ENCODE data around the gene TRPM4. TPM values are rescaled to one million over a fixed set of nuclear protein-coding genes. Genes with fewer than 3 reads are reported as not detected.
A peak's percentile ranks its signal among the peaks of the same experiment; 100 is the strongest.

Gene TRPM4
- total RNA-seq, 2 donors from 2014 or later: 20.6 to 22.8 TPM

DNA sequence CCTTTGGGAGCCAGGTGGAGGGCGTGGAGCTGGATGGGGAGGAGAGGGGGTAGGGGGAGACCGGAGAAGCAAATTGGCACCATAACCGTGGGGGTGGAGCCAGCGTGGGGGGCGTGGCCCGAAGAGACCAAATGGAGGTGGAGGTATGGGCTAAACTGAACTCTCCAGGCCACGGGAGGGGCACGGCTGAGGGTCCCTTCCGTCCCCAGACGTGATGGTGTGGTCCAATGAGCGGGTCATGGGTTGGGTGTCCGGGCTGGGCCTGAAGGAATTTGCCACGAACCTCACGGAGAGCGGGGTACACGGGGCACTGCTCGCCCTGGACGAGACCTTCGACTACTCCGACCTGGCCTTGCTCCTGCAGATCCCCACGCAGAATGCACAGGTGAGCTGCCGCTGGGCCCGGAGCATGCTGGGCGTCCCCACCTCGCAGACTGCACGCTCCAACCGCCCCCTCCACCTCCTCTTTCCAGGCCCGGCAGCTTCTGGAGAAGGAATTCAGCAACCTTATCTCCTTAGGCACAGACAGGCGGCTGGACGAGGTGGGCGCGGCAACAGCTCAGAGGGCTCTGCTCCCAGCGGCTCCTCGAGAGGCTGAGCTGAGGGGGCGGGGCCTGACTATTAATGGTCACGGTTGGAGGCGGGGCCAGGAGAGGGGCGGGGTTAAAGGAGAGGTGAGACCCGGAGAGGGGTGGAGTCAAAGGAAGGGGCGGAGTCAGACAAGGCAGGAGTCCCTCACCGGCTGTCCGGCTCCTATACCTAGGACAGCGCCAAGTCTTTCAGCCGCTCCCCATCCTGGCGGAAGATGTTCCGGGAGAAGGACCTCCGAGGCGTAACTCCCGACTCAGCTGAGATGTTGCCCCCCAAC, 8.6 kb upstream of the TRPM4 start:
- peak overlapping the region; percentile 96 for H3K27ac ChIP-seq
- peaks cover 0 to 51% of the 10 kb centered on the region in 2 donors for H3K4me1 ChIP-seq
- H3K4me3 ChIP-seq: peak overlapping the region; percentile 72 to 76
- H3K9me3 ChIP-seq: no peaks in the 10 kb centered on the region
- no peaks in the 10 kb centered on the region for H3K36me3 ChIP-seq
- DNase-seq (ENCODE audit: low spot score): peak; percentile 98
- H3K27me3 ChIP-seq: no peaks in the 10 kb centered on the region
- TF ChIP-seq, protein P1, sequence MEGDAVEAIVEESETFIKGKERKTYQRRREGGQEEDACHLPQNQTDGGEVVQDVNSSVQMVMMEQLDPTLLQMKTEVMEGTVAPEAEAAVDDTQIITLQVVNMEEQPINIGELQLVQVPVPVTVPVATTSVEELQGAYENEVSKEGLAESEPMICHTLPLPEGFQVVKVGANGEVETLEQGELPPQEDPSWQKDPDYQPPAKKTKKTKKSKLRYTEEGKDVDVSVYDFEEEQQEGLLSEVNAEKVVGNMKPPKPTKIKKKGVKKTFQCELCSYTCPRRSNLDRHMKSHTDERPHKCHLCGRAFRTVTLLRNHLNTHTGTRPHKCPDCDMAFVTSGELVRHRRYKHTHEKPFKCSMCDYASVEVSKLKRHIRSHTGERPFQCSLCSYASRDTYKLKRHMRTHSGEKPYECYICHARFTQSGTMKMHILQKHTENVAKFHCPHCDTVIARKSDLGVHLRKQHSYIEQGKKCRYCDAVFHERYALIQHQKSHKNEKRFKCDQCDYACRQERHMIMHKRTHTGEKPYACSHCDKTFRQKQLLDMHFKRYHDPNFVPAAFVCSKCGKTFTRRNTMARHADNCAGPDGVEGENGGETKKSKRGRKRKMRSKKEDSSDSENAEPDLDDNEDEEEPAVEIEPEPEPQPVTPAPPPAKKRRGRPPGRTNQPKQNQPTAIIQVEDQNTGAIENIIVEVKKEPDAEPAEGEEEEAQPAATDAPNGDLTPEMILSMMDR (IDR thresholded peaks at IDR 0.05): no peak

GRCh38 chr19:49149652-49150105, 7.9 kb upstream of the TRPM4 start:
- Histone ChIP-seq H3K9me3 (no peaks in the 10 kb centered on the region), H3K27me3 (no peaks in the 10 kb centered on the region), H3K36me3 (no peaks in the 10 kb centered on the region), H3K4me1 (peaks cover 0 to 51% of the 10 kb centered on the region in 2 donors), H3K4me3 (peak overlapping the region; percentile 72 to 76), H3K27ac (peak overlapping the region; percentile 96)
- DNase-seq (ENCODE audit: low spot score): peak; percentile 84
- TF ChIP-seq, protein P1 (IDR thresholded peaks at IDR 0.05): no peak

GRCh38 chr19:49150106-49150943, 7.3 kb upstream of the TRPM4 start:
- Histone ChIP-seq H3K27me3 (no peaks in the 10 kb centered on the region), H3K27ac (peak overlapping the region; percentile 96), H3K9me3 (no peaks in the 10 kb centered on the region), H3K4me1 (peaks cover 0 to 51% of the 10 kb centered on the region in 2 donors), H3K36me3 (no peaks in the 10 kb centered on the region), H3K4me3 (peak overlapping the region; percentile 72 to 76)
- TF ChIP-seq, protein P1 (IDR thresholded peaks at IDR 0.05): no peak
- peak; percentile 83 for DNase-seq (ENCODE audit: low spot score)

DNA sequence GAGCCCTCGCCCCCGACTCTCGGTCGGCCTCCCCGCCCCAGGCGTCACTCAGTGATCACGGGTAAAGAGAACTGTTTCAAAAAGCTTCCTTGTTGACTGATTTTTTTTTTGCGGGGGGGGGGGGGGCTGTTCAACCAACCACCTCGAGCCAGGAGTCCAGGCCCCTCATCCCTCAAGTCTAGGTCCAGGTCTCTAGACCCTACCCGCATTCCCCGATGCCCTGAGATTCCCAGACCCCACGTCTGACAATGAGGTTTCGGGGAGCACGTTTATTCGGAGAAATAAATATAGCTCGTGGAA, 6.7 kb upstream of the TRPM4 start:
- TF ChIP-seq, protein P1 (IDR thresholded peaks at IDR 0.05): no peak
- no peak for DNase-seq (ENCODE audit: low spot score)
- H3K27ac ChIP-seq: peak overlapping the region; percentile 96

GRCh38 chr19:49151267-49152118, 6.1 kb upstream of the TRPM4 start:
- TF ChIP-seq, protein P1 (IDR thresholded peaks at IDR 0.05): no peak
- H3K27ac ChIP-seq: peak overlapping the region; percentile 96
- H3K4me1 ChIP-seq: peaks cover 0 to 39% of the 10 kb centered on the region in 2 donors
- no peaks in the 10 kb centered on the region for H3K9me3 ChIP-seq
- peak overlapping the region; percentile 72 to 76 for H3K4me3 ChIP-seq
- H3K27me3 ChIP-seq: no peaks in the 10 kb centered on the region
- H3K36me3 ChIP-seq: no peaks in the 10 kb centered on the region
- DNase-seq (ENCODE audit: low spot score): no peak

More for the DNA sequence above, 6.7 kb upstream of the TRPM4 start:
- Histone ChIP-seq H3K4me3 (peak overlapping the region; percentile 72 to 76), H3K4me1 (peaks cover 0 to 45% of the 10 kb centered on the region in 2 donors), H3K27me3 (no peaks in the 10 kb centered on the region), H3K36me3 (no peaks in the 10 kb centered on the region), H3K9me3 (no peaks in the 10 kb centered on the region)

All from right atrium auricular region (tissue), 2 donors.